Measurements from ENCODE around the gene ATG13. TPM values are rescaled to one million over a fixed set of nuclear protein-coding genes. Genes with fewer than 3 reads are reported as not detected.

ATG13 gene
- total and polyA plus RNA-seq, 2 of the 4 experiments (the other 2 are of a cell fraction): 43.0 to 49.7 TPM

DNA sequence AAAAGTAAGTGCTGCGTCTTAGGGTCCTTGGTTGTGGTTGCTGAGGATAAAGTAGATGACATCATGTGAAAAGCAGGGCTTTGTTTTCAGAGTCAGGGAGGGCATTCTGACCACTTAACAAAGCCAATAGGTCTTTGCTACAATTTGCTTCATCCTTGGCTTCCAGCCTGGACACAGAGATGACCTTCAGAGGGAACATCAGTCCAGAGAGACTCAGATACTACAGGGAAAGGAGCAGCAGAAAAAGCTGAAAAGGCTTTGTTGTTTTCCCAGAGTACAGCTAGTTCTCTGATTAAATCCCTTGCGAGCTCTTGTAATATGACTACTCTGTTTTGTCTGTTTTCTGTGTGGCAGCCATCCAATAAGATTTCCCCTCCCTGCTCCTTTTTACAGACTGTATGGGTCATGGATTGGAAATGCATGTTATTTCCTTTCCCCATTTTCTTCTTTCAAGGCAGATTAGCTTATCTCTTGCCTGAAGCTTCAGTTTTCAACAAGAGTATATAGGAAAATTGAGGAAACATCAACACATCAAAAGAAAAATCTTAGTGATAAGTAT, 31.9 kb downstream of the ATG13 start:
- Histone ChIP-seq H3K56ac (ENCODE audit: extremely low read depth, insufficient read depth, low read length) (peak overlapping the region; percentile 82), H2AK9ac (replicated peaks; ENCODE audit: low read depth, low read length, poor library complexity) (no peak overlapping the region), H3K27me3 (ENCODE audit: control insufficient read depth, insufficient read depth, low read length) (no peaks in the 10 kb centered on the region), H3K27ac (ENCODE audit: insufficient read depth, low read length) (peak overlapping the region; percentile 97), H3K4me3 (ENCODE audit: insufficient read depth, low read depth, low read length) (no peak overlapping the region; the same call in 1 of the 2 replicates), H3K9me3 (ENCODE audit: control insufficient read depth, insufficient read depth, low read length) (no peaks in the 10 kb centered on the region), H3K9me1 (ENCODE audit: insufficient read depth, low read length) (0 out of 2 replicates have a peak, but pooled peaks cover 5% of the 10 kb centered on the region), H4K91ac (ENCODE audit: insufficient read depth, low read depth, low read length) (peak overlapping the region; percentile 67), H2BK20ac (ENCODE audit: low read depth, low read length) (peak overlapping the region; percentile 89), H3K23ac (ENCODE audit: low read depth, low read length) (peak overlapping the region; percentile 78), H3K4ac (ENCODE audit: low read depth, low read length) (peak overlapping the region; percentile 95), H4K20me1 (ENCODE audit: insufficient read depth, low read length) (peaks cover 3% of the 10 kb centered on the region; the same call in 1 of the 2 replicates), H3K18ac (ENCODE audit: low read depth, low read length) (peak overlapping the region; percentile 99), H4K5ac (ENCODE audit: low read depth, low read length) (peak overlapping the region; percentile 98), H2AK5ac (ENCODE audit: low read depth, low read length) (no peak overlapping the region), H3K4me2 (ENCODE audit: low read depth, low read length) (peak overlapping the region; percentile 93), H4K8ac (ENCODE audit: low read depth in 2 of 2, low read length in 2 of 2) (peak overlapping the region in 1 of 2 experiments; percentile 86; a peak in 2 of 4 replicates), H2AFZ (replicated peaks; ENCODE audit: low read length, poor library complexity) (peak overlapping the region; percentile 72), H2BK15ac (ENCODE audit: low read depth, low read length) (peak overlapping the region; percentile 18; the same call in 1 of the 3 replicates), H2BK5ac (ENCODE audit: low read depth, low read length, poor library complexity, severe bottlenecking) (peak overlapping the region; percentile 95), H3K14ac (replicated peaks; ENCODE audit: low read depth, low read length) (peak overlapping the region; percentile 90), H3K79me1 (ENCODE audit: low read depth in 1 of 2, low read length in 2 of 2) (peaks cover 9 to 37% of the 10 kb centered on the region in 2 experiments; a peak in 3 of 4 replicates), H2BK120ac (ENCODE audit: low read depth, low read length) (peak overlapping the region; percentile 93), H3K4me1 (ENCODE audit: control insufficient read depth, insufficient read depth, low read length) (peaks cover 8% of the 10 kb centered on the region), H3K36me3 (ENCODE audit: control insufficient read depth, insufficient read depth, low read length) (peaks cover 29% of the 10 kb centered on the region), H3K9ac (ENCODE audit: low read depth, low read length) (peak overlapping the region; percentile 58)
- TF ChIP-seq MAFK (IDR thresholded peaks at IDR 0.05; ENCODE audit: low read depth, low read length) (no peak), SMC3 (IDR thresholded peaks at IDR 0.05; ENCODE audit: low read depth, low read length) (no peak), RAD21 (IDR thresholded peaks at IDR 0.05; ENCODE audit: low read length) (no peak), CHD1 (IDR thresholded peaks at IDR 0.05; ENCODE audit: low read depth, low read length) (no peak), MAZ (IDR thresholded peaks at IDR 0.05; ENCODE audit: borderline replicate concordance, low read depth, low read length) (no peak), CEBPB (IDR thresholded peaks at IDR 0.05; ENCODE audit: low read depth, low read length) (no peak), RFX5 (IDR thresholded peaks at IDR 0.05; ENCODE audit: low read depth, low read length) (no peak), RCOR1 (IDR thresholded peaks at IDR 0.05; ENCODE audit: insufficient replicate concordance, low read length) (no peak)
- TF ChIP-seq, protein P1, sequence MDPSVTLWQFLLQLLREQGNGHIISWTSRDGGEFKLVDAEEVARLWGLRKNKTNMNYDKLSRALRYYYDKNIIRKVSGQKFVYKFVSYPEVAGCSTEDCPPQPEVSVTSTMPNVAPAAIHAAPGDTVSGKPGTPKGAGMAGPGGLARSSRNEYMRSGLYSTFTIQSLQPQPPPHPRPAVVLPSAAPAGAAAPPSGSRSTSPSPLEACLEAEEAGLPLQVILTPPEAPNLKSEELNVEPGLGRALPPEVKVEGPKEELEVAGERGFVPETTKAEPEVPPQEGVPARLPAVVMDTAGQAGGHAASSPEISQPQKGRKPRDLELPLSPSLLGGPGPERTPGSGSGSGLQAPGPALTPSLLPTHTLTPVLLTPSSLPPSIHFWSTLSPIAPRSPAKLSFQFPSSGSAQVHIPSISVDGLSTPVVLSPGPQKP (IDR thresholded peaks at IDR 0.05; ENCODE audit: borderline replicate concordance, low read depth, low read length): no peak
- dilution Hi-C loops (cut with HindIII; ENCODE audit: low sequenced_read_pairs, unreplicated experiment) (no loop called here), intact Hi-C loops (cut with micrococcal nuclease) (no loop called here), in situ Hi-C loops (cut with MboI; ENCODE audit: low sequenced_read_pairs) (no loop called here)
- WGBS, 2 experiments (ENCODE audit: extremely low coverage in 2 of 2, insufficient read length in 1 of 2): 0% methylated on average over 1 of the region's 2 CpGs; no CpG with 5 or more reads in 1 of the 2 experiments
- POLR2A ChIA-PET (ENCODE audit: unreplicated experiment): interaction anchor here (0.8 kb wide), 1 partner anchor 38 kb away, joined by 5 read pairs; no protein-coding TSS in a partner anchor
- ATAC-seq (ENCODE audit: low read depth) (peak; percentile 95), DNase-seq (peak; percentile 97)
- CTCF ChIA-PET: interaction anchor here (0.8 to 2.0 kb wide), 3 partner anchors 11 to 39 kb away, joined by 3 to 5 read pairs (median 4); no protein-coding TSS in a partner anchor
- no TSS peak for BruUV-seq (replicated peaks)

Measured in IMR-90 (cell line).